Hepatocyte (in vitro differentiated cells): Measurements from ENCODE around the gene GHDC. TPM values are rescaled to one million over a fixed set of nuclear protein-coding genes. Genes with fewer than 3 reads are reported as not detected.
A peak's percentile ranks its signal among the peaks of the same experiment; 100 is the strongest.
"Not testable (repeated sequence)": the region's sequence is repeated elsewhere in the genome, so short reads cannot be mapped to it uniquely, and the experiment has no call there.

Source experiments
- DNase-seq: peaks from one replicate; pipeline ENCODE4 v3.0.0-alpha.2; 2016; ENCODE audit warnings: low spot score
- H2AFZ ChIP-seq: fragments of 200-600 bp; sonication (generic); 2 replicates; pipeline ENCODE4 v1.6.0; 2016; ENCODE audit warnings: antibody characterized with exemption, mild to moderate bottlenecking
- H3K27ac ChIP-seq: fragments of 200-600 bp; sonication (generic); 2 replicates; pipeline ENCODE4 v1.5.1; 2016; ENCODE audit warnings: mild to moderate bottlenecking
- H3K27me3 ChIP-seq: fragments of 200-600 bp; sonication (generic); 2 replicates; pipeline ENCODE4 v1.6.1; 2016
- H3K36me3 ChIP-seq: fragments of 200-600 bp; sonication (generic); replicated peaks from 2 replicates; pipeline ENCODE4 v1.5.1; 2016; ENCODE audit warnings: low read depth; ENCODE audit not compliant: insufficient read depth
- H3K4me1 ChIP-seq: fragments of 200-600 bp; sonication (generic); 2 replicates; pipeline ENCODE4 v1.5.1; 2016; ENCODE audit warnings: mild to moderate bottlenecking, moderate library complexity; ENCODE audit not compliant: insufficient read depth
- H3K4me2 ChIP-seq: fragments of 200-600 bp; sonication (generic); 2 replicates; pipeline ENCODE4 v1.6.0; 2016
- H3K4me3 ChIP-seq: fragments of 200-600 bp; sonication (generic); 2 replicates; pipeline ENCODE4 v1.5.1; 2016; ENCODE audit warnings: mild to moderate bottlenecking
- H3K79me2 ChIP-seq: fragments of 200-600 bp; sonication (generic); 2 replicates; pipeline ENCODE4 v1.6.0; 2017; ENCODE audit warnings: mild to moderate bottlenecking
- H3K9me2 ChIP-seq: fragments of 200-600 bp; sonication (generic); replicated peaks from 2 replicates; pipeline ENCODE4 v1.6.0; 2017; ENCODE audit warnings: mild to moderate bottlenecking; ENCODE audit not compliant: insufficient read depth
- H3K9me3 ChIP-seq: fragments of 200-600 bp; sonication (generic); 2 replicates; pipeline ENCODE4 v1.5.1; 2016; ENCODE audit warnings: low read depth, mild to moderate bottlenecking
- H4K20me1 ChIP-seq: fragments of 200-600 bp; sonication (generic); 2 replicates; pipeline ENCODE4 v1.6.0; 2016; ENCODE audit warnings: mild to moderate bottlenecking; ENCODE audit not compliant: insufficient read depth, poor library complexity, severe bottlenecking
- CTCF ChIP-seq: fragments of 200-600 bp; sonication (generic); IDR thresholded peaks from 2 replicates; pipeline ENCODE4 v1.5.1; 2016; ENCODE audit warnings: antibody characterized with exemption, mild to moderate bottlenecking; ENCODE audit not compliant: poor library complexity
- EZH2 ChIP-seq: fragments of 200-600 bp; sonication (generic); IDR thresholded peaks from 2 replicates; pipeline ENCODE4 v1.6.1; 2016; ENCODE audit warnings: antibody characterized with exemption, mild to moderate bottlenecking, borderline replicate concordance
- EZH2phosphoT487 ChIP-seq: fragments of 200-600 bp; sonication (generic); IDR thresholded peaks from one replicate; pipeline ENCODE4 v1.6.1; 2018; ENCODE audit warnings: antibody characterized with exemption, mild to moderate bottlenecking, low read depth, moderate library complexity; ENCODE audit not compliant: unreplicated experiment, severe bottlenecking
- WGBS: methylation state at CpG from one replicate; pipeline ENCODE4 v1.1.6; 2016; ENCODE audit warnings: low lambda C conversion rate; ENCODE audit errors: missing lambda C conversion rate; 5-methylcytosine and 5-hydroxymethylcytosine counted together
- polyA plus RNA-seq: library from polyadenylated mRNA; unstranded; fragments of >200 nt; fragmentation: Nextera tagmentation; extraction: Ambion mirVana; gene quantifications from 2 replicates; pipeline ENCODE4 v1.2.1, GENCODE V29; 2016
- total RNA-seq: library from RNA; depleted of rRNA; stranded (reverse); fragments of >200 nt; gene quantifications from 2 replicates; pipeline ENCODE4 v1.2.3, GENCODE V29; 2014

Gene GHDC
- total RNA-seq (6.1 and 7.2 TPM in 2 replicates), polyA plus RNA-seq (7.0 and 8.7 TPM in 2 replicates)

- Histone ChIP-seq H3K4me1 (no peaks in the 10 kb centered on the region), H3K9me3 (no peaks in the 10 kb centered on the region), H3K4me2 (peak within 1 kb of the TSS; percentile 79), H3K9me2 (no peaks in the 10 kb centered on the region), H2AFZ (peak within 1 kb of the TSS; percentile 86), H3K27ac (no peak within 1 kb of the TSS), H4K20me1 (no peaks in the 10 kb centered on the region), H3K36me3 (no peaks in the 10 kb centered on the region), H3K4me3 (no peak within 1 kb of the TSS), H3K79me2 (no peaks in the 10 kb centered on the region), H3K27me3 (no peaks in the 10 kb centered on the region)
- TF ChIP-seq CTCF (no peak), EZH2 (no peak), EZH2phosphoT487 (no peak)
- WGBS: 58% methylated on average over 24 of the region's 24 CpGs
- DNase-seq: peak; percentile 76
These were observed at the start of gene GHDC for GRCh38 chr17:42193969-42194899. Gene GHDC, minus strand, starts transcription at chr17:42194494. Its CDS starts 913 bp downstream, at chr17:42193581.

- Histone ChIP-seq H3K9me3 (peaks cover 3% of the 10 kb centered on the region), H2AFZ (no peak overlapping the region), H3K4me1 (no peaks in the 10 kb centered on the region), H3K4me2 (no peak overlapping the region), H3K79me2 (peaks cover 68% of the 10 kb centered on the region), H3K4me3 (no peak overlapping the region), H3K36me3 (no peaks in the 10 kb centered on the region), H3K27me3 (no peaks in the 10 kb centered on the region), H3K27ac (no peak overlapping the region), H4K20me1 (no peaks in the 10 kb centered on the region), H3K9me2 (no peaks in the 10 kb centered on the region)
- DNase-seq: no peak
- 81% methylated on average over 5 of the region's 5 CpGs for WGBS
- TF ChIP-seq EZH2phosphoT487: no peak
- TF ChIP-seq CTCF: no peak
- no peak for TF ChIP-seq EZH2
These were observed 49.2 kb upstream of the GHDC start for GRCh38 chr17:42243493-42243982.

- Histone ChIP-seq H3K36me3 (no peaks in the 10 kb centered on the region), H3K4me3 (no peak overlapping the region), H3K9me3 (no peaks in the 10 kb centered on the region), H3K79me2 (peaks cover 70% of the 10 kb centered on the region), H4K20me1 (no peaks in the 10 kb centered on the region), H3K27me3 (no peaks in the 10 kb centered on the region), H3K4me2 (no peak overlapping the region), H2AFZ (no peak overlapping the region), H3K27ac (no peak overlapping the region), H3K9me2 (no peaks in the 10 kb centered on the region), H3K4me1 (no peaks in the 10 kb centered on the region)
- 97% methylated on average over 1 of the region's 1 CpG for WGBS
- DNase-seq: no peak
- TF ChIP-seq EZH2 (no peak), CTCF (no peak), EZH2phosphoT487 (no peak)
These were observed 47.6 kb upstream of the GHDC start for GRCh38 chr17:42241871-42242270.

- H3K9me3 ChIP-seq, H3K9me2 ChIP-seq, DNase-seq, H3K27ac ChIP-seq, H3K4me1 ChIP-seq, H2AFZ ChIP-seq, H3K27me3 ChIP-seq, H3K4me2 ChIP-seq, H3K4me3 ChIP-seq, H3K36me3 ChIP-seq, H4K20me1 ChIP-seq: not testable (repeated sequence)
- peaks cover 68% of the 10 kb centered on the region for H3K79me2 ChIP-seq
- 91% methylated on average over 4 of the region's 4 CpGs for WGBS
These were observed 46.6 kb upstream of the GHDC start for GRCh38 chr17:42240863-42241262.
